COLO829 (cell line): Measurements from ENCODE around the gene SLC39A7.

Experiments used
- DNase-seq: peaks from one replicate; pipeline ENCODE4 v3.0.0; 2012; ENCODE audit warnings: low spot score

Gene SLC39A7

GRCh38 chr6:33170176-33171015 is 30.3 kb upstream of the SLC39A7 start:
- no peak for DNase-seq

DNA sequence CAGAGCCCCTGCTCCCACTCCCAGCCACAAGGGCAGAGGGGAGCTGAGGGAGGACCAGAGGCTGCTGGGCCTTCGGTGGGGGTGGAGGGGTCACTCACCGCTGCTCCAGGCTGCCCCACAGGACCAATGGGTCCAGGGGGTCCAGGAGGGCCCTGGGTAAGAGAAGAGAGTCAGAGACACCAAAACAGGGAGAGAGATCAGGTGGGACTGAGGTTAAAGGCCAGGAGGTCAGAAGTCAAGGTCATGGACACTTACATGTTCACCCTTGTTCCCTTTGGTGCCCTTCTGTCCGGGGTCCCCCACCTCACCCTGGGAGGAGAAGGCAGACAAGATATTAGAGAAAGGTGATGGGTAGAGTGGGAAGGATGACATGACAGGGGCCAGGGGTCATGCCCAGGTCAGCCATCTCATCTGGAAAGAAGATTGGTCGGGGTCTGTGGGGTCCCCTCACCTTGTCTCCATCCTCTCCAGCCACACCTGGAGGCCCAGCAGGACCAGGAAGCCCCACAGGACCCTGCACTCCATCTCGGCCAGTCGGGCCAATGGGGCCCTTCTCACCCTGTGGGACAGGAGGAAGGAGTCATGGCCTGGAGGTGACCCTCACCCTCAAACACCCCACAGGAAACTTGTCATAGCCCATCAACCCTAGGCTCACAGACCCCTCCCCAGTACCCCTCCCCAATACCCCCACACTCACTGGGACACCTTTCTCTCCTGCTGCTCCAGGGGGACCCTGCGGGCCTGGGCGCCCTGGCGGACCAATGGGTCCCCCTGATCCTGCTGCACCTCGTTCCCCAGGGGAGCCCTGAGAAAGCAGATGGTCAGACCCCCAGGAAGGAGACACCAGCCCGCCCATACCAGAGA is 29.4 kb upstream of the SLC39A7 start:
- no peak for DNase-seq

GRCh38 chr6:33171880-33172687 is 28.6 kb upstream of the SLC39A7 start:
- no peak for DNase-seq

- peak; percentile 60 for DNase-seq
Observed at GRCh38 chr6:33172688-33173534, 27.8 kb upstream of the SLC39A7 start.

DNA sequence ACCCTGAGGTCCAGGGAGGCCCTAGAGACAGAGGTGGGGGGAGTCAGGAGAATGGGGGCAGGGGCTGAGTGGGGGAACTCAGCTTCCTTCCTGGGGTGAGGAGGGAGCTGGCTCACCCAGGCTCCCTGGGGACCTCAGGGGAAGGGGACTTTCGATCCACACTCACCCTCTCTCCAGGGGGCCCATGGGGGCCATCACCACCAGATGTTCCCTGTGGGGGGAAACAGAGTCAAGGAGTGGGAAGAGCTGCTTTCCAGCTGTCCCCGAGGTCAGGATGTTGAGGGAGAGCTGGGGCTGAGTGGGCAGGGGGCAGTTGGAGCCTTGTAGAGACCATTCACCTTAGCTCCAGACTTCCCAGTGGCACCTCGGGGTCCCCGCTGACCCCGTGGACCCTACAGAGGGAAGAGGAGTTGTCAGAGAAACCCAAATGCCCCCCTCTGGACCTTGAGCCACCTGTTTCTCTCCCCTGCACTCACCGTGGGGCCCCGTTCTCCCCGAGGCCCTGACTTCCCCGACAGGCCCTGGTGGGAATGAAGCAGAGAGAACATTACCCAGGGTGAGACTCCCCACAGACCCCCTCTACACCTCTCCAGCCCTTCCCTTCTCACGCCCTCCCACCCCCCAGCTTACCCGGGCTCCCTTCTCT is 27.0 kb upstream of the SLC39A7 start:
- no peak for DNase-seq

DNA sequence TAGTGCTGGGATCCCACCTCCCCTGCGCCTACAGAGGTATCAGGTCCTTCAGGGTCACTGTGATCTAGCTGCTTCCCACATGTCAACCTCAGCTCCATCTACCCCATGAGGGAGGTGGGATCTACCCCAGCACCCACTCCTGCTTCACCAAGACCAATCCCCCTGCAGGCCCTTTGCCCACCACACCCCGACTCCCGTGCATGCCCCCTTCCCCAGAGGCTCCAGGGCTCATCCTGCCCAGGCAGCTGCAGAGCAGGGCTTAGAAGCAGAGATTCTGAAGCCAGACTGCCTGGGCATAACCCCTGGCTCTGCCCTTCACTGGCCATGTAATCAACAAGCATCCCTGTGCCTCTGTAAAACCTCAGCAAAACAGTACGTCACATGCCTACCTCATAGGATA is 25.9 kb upstream of the SLC39A7 start:
- DNase-seq = no peak

DNA sequence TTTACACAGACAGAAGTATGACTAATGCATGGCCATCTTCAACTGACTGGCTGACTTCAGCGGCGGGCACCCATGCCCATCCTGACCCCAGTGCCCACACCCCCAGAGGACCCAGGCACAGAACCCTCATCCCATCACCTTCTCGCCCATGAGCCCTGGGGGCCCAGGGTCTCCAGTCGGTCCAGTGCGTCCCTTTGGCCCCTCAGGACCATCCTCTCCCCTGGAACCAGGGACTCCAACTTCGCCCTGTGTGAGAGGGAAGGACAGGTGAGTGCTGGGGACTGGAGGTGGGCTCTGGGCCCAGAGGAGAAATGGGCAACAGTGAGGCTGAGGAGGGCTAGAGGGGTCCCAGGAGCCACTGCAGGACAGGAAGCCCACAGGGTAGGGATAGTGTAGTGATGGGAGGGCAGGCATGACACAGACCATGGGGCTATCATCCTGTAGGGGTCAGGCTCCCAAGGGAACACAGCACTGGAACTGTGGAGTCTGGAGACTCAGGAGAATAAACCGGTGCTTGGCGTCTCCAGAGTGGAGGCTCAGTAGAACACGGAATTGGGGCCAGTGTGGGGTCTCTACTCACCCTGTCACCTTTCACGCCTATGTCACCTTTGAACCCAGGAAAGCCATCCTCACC is 25.1 kb upstream of the SLC39A7 start:
- DNase-seq = no peak

DNA sequence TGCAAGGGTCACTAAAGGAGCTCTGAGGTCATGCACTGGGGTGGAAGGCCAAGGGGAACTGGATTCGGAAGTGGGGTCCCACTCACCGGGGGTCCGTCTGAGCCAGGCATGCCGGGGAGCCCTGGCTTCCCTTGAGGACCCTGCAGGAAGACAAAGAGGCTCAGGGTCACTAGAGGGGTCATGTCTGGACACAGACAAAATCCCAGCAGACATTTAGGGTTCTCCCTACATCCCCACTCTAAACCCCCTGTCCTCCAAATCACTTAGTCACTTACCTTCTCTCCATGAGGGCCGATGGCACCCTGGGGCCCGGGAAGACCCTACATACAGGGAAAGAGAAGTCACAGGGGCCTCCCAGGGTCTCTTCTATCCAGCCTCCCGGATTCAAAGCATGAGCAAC is 23.8 kb upstream of the SLC39A7 start:
- no peak for DNase-seq

- DNase-seq = no peak
Observed at GRCh38 chr6:33177552-33178446, 22.9 kb upstream of the SLC39A7 start.

GRCh38 chr6:33178755-33179475 is 21.8 kb upstream of the SLC39A7 start:
- no peak for DNase-seq

- no peak for DNase-seq
Observed at GRCh38 chr6:33181141-33181540, 19.5 kb upstream of the SLC39A7 start.

GRCh38 chr6:33183071-33183683 is 17.5 kb upstream of the SLC39A7 start:
- DNase-seq = no peak

DNA sequence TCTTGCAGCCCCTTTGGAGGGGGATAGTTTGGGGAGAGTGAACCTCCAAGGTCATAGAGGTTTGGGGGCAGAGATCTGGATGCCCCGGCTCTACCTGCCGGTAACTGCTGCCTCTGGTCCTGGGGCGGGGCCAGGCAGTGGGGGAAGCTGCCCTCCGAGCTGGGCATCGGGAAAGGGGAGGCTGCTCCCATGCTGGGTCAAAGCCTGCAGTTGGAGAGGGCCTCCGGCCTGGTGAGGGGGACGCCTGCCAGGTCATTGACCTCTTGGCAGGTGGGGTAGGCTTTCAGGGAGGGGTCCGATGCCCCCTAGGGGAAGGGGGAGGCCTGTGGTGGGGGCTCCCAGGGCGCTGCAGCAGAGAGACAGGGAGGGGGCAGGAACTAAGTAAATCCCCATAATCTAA is 15.5 kb upstream of the SLC39A7 start:
- no peak for DNase-seq

DNA sequence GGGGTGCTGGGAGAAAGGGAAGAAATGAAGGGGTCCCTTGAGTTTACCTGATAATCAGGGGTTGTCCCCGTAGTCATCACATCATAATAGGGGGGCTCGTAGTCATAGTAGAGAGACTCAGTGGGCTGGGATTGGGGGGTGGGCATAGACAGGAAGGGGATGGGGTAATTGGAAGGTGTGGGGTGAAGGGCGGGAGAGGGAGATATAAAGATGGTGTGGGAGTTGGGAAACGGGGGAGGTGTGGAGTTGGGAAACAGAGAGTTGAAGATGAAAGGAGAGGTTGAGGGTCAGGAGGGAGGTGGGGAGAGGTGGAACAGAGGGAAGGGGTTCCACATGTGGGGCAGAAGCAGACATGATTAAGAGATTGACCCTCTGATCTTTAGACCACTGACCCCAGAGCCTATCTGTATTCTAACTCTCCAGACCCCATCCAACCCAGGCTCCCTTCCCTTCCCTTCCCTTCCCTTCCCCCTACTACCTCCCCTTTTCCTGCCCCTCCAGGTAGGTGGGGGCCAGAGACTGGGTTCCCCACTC is 14.9 kb upstream of the SLC39A7 start:
- DNase-seq = no peak

DNA sequence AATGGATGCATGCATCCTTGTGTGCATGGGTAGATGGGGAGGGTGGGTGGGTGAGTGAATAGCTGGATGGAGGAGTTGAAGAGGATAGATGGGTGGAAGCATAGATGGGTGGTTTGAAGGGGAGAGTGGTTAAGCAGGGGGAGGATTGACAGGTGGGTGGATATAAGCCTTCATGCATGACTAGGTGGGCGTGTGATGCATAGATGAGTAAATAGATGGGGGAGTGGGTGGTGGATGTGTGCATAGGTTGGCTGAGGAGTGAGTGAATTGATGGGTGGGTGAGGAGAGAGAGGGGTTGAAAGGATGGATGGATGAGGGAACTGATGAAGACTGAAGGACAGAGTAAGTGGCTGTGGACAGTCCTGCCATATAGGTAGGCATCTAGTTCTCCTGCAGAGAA is 12.9 kb upstream of the SLC39A7 start:
- no peak for DNase-seq

DNA sequence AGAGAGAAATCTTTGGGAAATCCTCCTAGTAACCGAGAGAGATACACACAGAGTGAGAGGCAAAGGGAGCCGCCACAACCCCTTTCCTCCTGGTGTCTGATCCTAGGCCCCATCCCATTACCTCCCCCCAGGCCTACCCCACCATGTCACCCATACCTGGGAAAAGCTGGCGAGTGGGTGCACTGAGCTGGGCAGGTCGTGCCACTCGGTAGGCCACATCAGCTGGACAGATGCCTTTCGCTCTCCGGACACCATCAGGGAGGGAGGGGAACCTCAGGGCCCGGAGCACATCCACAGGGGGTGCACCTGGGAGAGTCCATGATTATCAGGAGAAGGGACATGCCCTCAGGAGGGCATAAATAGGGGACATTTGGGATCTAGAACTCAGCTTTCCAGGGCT is 11.5 kb upstream of the SLC39A7 start:
- DNase-seq = no peak

DNA sequence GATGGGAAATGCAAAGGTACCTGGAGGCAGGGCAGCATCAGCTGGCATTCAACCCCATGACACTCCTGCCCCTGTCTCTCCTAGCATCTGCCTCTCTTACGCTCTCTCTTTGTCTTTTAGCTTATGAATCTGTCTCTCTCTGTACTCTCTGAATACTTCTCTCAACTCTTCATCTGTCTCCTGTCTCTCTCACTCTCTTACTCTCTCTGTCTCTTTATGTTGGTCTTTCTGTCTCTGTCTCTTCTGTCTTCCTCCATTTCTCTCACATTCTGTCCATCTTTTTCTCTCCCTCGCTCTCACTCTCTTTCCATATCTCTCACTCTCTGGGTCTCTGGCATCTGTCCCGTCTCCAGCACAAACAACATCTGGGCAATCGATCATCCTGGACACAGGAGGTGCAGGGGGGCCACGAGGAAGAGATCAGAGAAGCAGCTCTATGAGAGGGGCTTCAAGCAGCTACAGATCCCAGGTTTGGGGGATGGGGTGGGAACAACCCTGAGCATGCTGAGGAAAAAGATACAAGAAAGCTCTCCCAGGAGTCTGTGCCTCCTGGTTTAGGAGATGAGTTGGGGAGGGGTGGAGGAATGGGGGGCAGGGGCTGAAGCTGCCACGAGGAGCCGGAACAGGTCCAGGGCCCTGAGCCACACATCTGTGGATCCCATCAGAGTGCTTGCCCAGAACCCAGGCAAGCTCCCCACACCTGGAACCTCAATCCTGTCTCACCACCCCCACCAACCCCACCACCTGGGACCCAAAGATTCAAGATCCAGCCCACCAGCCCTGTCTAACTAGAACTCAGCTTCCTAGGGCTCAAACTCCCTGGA is 10.8 kb upstream of the SLC39A7 start:
- DNase-seq = no peak
